Uterus (tissue), 2 donors: ENCODE data around the gene HSD11B1L.

ENCODE experiments used
- CTCF ChIP-seq, 4 experiments: fragments of 200-600 bp in 2 of 4; fragments of 450-650 bp in 2 of 4; sonication (generic) in 2 of 4; IDR thresholded peaks; one replicate each; pipeline ENCODE4 v1.5.1; 2016 to 2019; ENCODE audit warnings: antibody characterized with exemption in 4 of 4, mild to moderate bottlenecking in 2 of 4, moderate library complexity in 1 of 4
- POLR2A ChIP-seq, 2 donors: fragments of 450-650 bp; IDR thresholded peaks; one replicate each; pipeline ENCODE4 v1.6.1; 2016; ENCODE audit warnings: antibody characterized with exemption in 2 of 2, mild to moderate bottlenecking in 1 of 2, moderate library complexity in 1 of 2

GRCh38 chr19:5706876-5707573, 26.2 kb downstream of the HSD11B1L start:
- TF ChIP-seq POLR2A (IDR thresholded peaks at IDR 0.05) (no peak), CTCF (IDR thresholded peaks at IDR 0.05) (no peak)
